Ishikawa (cell line): ENCODE results near the gene METTL1.

Source experiments
- CEBPB ChIP-seq: IDR thresholded peaks from 2 replicates; pipeline ENCODE4 v1.6.1; 2012
- CREB1 ChIP-seq: IDR thresholded peaks from 2 replicates; pipeline ENCODE4 v1.6.1; 2012; ENCODE audit warnings: low read depth
- EGR1 ChIP-seq: IDR thresholded peaks from 2 replicates; pipeline ENCODE4 v1.6.1; 2012
- EP300 ChIP-seq: IDR thresholded peaks from 2 replicates; pipeline ENCODE4 v1.6.1; 2012; ENCODE audit warnings: borderline replicate concordance
- FOXM1 ChIP-seq: IDR thresholded peaks from 2 replicates; pipeline ENCODE4 v1.6.1; 2012; ENCODE audit warnings: low read depth, borderline replicate concordance
- NFIC ChIP-seq: IDR thresholded peaks from 2 replicates; pipeline ENCODE4 v1.6.1; 2012
- RAD21 ChIP-seq: IDR thresholded peaks from 2 replicates; pipeline ENCODE4 v1.6.1; 2012; ENCODE audit warnings: low read depth
- TAF1 ChIP-seq: IDR thresholded peaks from 2 replicates; pipeline ENCODE4 v1.6.1; 2012; ENCODE audit warnings: low read depth, mild to moderate bottlenecking
- TCF12 ChIP-seq: IDR thresholded peaks from 2 replicates; pipeline ENCODE4 v1.6.1; 2012; ENCODE audit warnings: low read depth
- TEAD4 ChIP-seq: IDR thresholded peaks from 2 replicates; pipeline ENCODE4 v1.6.1; 2012
- YY1 ChIP-seq: IDR thresholded peaks from 2 replicates; pipeline ENCODE4 v1.6.1; 2012; ENCODE audit warnings: low read depth
- ZBTB7A ChIP-seq: IDR thresholded peaks from 2 replicates; pipeline ENCODE4 v1.6.1; 2012; ENCODE audit warnings: low read depth
- TF ChIP-seq, protein P1 (sequence below): IDR thresholded peaks from 2 replicates; pipeline ENCODE4 v1.6.1; 2012
- TF ChIP-seq, protein P2 (sequence below): IDR thresholded peaks from 2 replicates; pipeline ENCODE4 v1.6.1; 2012
- TF ChIP-seq, protein P3 (sequence below): IDR thresholded peaks from 2 replicates; pipeline ENCODE4 v1.6.1; 2012; ENCODE audit warnings: low read depth, mild to moderate bottlenecking

The METTL1 gene

DNA sequence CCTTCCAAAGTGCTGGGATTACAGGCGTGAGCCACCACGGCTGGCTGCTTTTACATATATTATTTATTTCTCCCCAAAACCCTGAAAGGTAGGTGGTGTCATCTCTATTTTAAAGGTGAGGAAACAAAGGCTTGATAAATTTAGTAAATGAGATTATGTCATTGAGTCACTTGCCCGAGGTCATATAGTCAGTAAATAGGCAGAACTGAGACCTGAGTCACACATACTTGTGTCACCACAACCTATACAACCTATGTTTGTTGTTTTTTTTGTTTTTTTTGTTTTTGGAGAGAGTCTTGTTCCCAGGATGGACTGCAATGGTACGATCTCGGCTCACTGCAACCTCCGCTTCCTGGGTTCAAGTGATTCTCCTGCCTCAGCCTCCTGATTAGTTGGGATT, 23.4 kb upstream of the METTL1 start:
- TF ChIP-seq TCF12 = no peak

DNA sequence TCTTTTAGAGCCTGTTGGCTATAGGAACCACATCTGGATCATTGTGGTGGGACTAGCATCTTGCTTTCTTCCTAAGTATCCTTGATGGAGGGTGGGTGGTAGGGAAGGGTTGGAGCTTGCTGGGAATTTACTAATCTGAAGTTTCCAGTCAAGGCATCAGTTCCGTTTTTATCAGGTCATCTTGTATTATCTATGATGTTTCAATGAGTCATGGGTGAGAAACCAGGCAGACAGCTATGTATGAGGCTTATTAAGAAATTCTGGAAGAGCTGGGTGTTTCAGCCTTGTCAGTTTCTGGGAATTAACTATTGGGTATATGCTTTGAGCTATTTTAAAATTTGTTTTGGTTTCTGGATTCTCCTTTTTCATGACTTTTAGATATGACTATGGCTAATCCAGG, 22.0 kb upstream of the METTL1 start:
- TF ChIP-seq, protein P1, sequence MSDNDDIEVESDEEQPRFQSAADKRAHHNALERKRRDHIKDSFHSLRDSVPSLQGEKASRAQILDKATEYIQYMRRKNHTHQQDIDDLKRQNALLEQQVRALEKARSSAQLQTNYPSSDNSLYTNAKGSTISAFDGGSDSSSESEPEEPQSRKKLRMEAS = no peak
- no peak for TF ChIP-seq RAD21
- TF ChIP-seq, protein P2, sequence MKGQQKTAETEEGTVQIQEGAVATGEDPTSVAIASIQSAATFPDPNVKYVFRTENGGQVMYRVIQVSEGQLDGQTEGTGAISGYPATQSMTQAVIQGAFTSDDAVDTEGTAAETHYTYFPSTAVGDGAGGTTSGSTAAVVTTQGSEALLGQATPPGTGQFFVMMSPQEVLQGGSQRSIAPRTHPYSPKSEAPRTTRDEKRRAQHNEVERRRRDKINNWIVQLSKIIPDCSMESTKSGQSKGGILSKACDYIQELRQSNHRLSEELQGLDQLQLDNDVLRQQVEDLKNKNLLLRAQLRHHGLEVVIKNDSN = no peak
- TF ChIP-seq TAF1 = no peak
- TF ChIP-seq CEBPB = no peak
- no peak for TF ChIP-seq TCF12
- TF ChIP-seq EGR1 = no peak
- TF ChIP-seq CREB1 = no peak
- TF ChIP-seq TEAD4 = no peak
- TF ChIP-seq, protein P3, sequence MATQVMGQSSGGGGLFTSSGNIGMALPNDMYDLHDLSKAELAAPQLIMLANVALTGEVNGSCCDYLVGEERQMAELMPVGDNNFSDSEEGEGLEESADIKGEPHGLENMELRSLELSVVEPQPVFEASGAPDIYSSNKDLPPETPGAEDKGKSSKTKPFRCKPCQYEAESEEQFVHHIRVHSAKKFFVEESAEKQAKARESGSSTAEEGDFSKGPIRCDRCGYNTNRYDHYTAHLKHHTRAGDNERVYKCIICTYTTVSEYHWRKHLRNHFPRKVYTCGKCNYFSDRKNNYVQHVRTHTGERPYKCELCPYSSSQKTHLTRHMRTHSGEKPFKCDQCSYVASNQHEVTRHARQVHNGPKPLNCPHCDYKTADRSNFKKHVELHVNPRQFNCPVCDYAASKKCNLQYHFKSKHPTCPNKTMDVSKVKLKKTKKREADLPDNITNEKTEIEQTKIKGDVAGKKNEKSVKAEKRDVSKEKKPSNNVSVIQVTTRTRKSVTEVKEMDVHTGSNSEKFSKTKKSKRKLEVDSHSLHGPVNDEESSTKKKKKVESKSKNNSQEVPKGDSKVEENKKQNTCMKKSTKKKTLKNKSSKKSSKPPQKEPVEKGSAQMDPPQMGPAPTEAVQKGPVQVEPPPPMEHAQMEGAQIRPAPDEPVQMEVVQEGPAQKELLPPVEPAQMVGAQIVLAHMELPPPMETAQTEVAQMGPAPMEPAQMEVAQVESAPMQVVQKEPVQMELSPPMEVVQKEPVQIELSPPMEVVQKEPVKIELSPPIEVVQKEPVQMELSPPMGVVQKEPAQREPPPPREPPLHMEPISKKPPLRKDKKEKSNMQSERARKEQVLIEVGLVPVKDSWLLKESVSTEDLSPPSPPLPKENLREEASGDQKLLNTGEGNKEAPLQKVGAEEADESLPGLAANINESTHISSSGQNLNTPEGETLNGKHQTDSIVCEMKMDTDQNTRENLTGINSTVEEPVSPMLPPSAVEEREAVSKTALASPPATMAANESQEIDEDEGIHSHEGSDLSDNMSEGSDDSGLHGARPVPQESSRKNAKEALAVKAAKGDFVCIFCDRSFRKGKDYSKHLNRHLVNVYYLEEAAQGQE = no peak

DNA sequence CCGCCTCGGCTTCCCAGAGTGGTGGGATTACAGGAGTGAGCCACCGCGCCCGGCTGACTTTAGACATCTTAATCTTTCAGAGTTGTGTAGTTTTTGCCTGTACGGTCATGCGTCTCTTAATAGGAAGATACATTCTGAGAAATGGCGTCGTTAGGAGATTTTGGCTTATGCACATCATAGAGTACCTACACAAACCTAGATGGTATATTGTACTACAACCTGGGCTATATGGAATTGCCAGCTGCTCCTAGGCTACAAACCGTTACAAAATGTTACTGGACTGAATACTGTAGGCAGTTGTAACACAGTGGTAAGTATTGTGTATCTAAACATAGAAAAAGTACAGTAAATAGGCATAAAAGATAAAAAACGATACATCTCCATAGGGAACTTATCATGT, 12.0 kb upstream of the METTL1 start:
- no peak for TF ChIP-seq FOXM1
- no peak for TF ChIP-seq TEAD4
- no peak for TF ChIP-seq TCF12
- TF ChIP-seq ZBTB7A = no peak
- TF ChIP-seq, protein P3 = no peak
- no peak for TF ChIP-seq YY1
- no peak for TF ChIP-seq CEBPB
- no peak for TF ChIP-seq CREB1
- no peak for TF ChIP-seq EGR1
- TF ChIP-seq, protein P1 = no peak
- TF ChIP-seq RAD21 = no peak
- no peak for TF ChIP-seq NFIC
- no peak for TF ChIP-seq TAF1
- no peak for TF ChIP-seq EP300
- TF ChIP-seq, protein P2 = no peak

DNA sequence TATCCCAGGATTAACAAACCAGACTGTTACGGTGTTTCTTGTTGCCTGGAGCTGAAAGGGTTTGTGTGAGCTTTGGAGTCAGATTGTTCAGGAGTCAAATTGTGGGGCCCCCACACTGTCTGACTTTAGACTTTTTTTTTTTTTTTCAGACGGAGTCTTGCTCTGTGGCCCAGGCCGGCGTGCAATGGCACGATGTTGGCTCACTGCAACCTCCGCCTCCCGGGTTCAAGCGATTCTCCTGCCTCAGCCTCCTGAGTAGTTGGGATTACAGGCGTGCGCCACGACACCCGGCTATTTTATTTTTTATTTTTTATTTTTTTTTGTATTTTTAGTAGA, 11.5 kb upstream of the METTL1 start:
- no peak for TF ChIP-seq TAF1
- TF ChIP-seq ZBTB7A = no peak
- no peak for TF ChIP-seq NFIC
- no peak for TF ChIP-seq YY1
- no peak for TF ChIP-seq RAD21
- TF ChIP-seq, protein P3 = no peak
- no peak for TF ChIP-seq EP300
- TF ChIP-seq TEAD4 = no peak

DNA sequence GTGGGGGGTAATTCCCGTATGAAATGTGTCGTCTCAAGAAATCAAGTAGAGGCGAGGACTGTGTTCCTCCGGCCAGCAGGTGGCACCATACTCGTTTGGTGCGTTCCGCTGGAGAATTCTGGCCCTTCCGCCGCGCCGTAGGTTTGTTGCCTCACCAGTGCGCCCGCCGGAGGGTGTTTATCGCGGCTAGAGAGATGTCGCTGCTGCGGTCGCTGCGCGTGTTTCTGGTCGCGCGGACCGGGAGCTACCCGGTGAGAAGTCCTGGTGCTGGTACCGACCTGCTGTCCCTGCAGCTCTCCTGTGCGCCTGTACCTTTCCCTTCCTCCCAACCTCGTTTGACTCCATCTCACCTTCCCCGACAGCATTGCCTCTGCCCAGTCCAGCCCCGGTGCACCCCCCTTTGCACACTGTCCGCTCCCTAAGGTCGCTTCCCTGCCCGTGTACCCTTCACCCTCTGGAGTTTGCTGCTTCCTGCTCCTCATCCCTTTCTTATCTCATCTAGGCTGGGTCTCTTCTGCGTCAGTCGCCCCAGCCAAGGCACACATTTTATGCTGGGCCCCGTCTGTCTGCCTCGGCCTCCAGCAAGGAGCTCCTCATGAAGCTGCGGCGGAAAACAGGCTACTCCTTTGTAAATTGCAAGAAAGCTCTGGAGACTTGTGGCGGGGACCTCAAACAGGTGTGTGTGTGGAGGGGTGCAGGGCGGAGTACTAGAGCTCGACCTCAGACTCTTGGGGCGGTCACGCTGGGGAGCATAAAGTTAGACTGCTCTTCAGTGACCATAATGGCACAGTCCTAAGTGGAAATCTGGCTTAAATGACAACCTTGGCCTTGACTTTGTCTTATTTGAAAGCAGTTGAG, 10.9 kb upstream of the METTL1 start, which contains the start of gene TSFM:
Gene TSFM, plus strand, starts transcription at position 180 of the 858 bp plus-strand sequence. Its CDS starts 15 bp downstream, at position 195.
- TF ChIP-seq TCF12 (peak; percentile 86), EGR1 (no peak), YY1 (peak; percentile 83; the same call in 1 of the 2 replicates), TAF1 (peak; percentile 96), RAD21 (peak; percentile 45; the same call in 1 of the 2 replicates), CREB1 (peak; percentile 89), ZBTB7A (no peak), TEAD4 (peak; percentile 73), CEBPB (peak; percentile 91), EP300 (peak; percentile 51; the same call in 1 of the 2 replicates), FOXM1 (no peak; the same call in 1 of the 2 replicates), NFIC (peak; percentile 51; the same call in 1 of the 2 replicates)
- TF ChIP-seq, protein P2 = peak; percentile 55
- TF ChIP-seq, protein P1 = peak; percentile 96
- TF ChIP-seq, protein P3 = 0 out of 2 replicates have a peak, but pooled peaks have one; percentile 12
